GM21737 (cell line): Measurements from ENCODE around the gene ZNF277.

ENCODE experiments used
- ATAC-seq: cut with Tn5 transposase; IDR thresholded peaks from one replicate; pipeline ENCODE4 v1.9.1; 2021; ENCODE audit warnings: mild to moderate bottlenecking, moderate library complexity; ENCODE audit not compliant: unreplicated experiment

ZNF277 gene

GRCh38 chr7:112338786-112339185 lies 132.3 kb downstream of the ZNF277 start:
- no peak for ATAC-seq

GRCh38 chr7:112341464-112341863 lies 135.0 kb downstream of the ZNF277 start:
- ATAC-seq = no peak

GRCh38 chr7:112346381-112347060 lies 140.0 kb downstream of the ZNF277 start:
- no peak for ATAC-seq

DNA sequence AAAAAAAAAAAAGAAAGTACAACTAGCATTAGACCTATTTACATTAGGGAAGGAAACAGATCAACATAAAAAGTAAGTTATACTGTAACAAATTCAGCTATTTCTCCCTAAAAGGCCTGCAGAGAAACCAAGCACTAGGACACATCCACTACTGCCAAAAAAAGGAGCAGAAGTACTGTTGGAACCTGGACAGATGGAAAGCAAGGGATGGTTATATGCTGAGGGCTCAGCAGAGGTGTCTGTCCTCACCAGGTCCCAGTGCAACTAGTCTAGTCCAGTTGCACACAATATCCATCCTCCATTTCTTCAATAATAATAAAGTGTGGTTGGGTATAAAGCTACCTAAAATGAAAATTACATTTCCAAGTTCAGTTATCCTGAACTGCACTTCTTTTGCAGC lies 140.6 kb downstream of the ZNF277 start:
- ATAC-seq = no peak

DNA sequence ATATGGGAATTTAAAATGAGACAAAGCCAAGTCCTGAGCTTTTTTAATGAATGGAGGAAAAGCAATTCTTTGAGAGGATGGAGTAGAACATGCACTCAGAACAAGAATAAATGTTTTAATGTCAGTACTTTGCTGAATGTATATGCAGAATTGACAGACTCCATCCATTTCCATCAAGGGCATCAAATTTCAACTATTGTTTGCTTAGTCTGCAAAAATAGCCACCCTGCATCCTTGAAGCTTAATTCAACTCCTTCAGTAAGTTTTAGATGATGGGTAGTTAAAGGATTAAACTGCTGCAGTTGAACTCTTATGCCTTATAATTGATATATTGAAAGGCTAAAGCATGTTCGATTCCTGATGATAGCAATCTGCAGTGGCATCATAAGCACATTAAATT lies 144.1 kb downstream of the ZNF277 start:
- no peak for ATAC-seq

GRCh38 chr7:112356596-112356995 lies 150.1 kb downstream of the ZNF277 start:
- ATAC-seq = no peak

DNA sequence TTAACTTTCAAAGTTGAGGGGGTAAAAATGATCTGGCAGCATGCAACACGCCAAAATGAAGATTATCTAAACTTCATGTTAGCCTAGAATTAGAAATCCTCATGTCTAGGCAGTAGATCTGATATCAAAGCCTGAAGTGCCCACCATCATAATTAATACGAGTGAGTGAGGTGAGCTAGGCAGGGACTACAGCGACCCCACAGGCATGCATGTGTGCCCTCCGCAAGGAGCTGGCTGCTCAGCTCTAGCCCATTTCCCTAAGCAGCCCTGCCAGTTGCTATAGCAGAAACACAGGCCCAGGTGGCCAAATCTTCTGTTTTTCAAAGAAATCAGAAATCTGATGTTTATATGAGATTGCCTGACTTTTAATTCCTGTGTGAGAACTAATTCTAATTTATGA lies 150.6 kb downstream of the ZNF277 start:
- no peak for ATAC-seq

DNA sequence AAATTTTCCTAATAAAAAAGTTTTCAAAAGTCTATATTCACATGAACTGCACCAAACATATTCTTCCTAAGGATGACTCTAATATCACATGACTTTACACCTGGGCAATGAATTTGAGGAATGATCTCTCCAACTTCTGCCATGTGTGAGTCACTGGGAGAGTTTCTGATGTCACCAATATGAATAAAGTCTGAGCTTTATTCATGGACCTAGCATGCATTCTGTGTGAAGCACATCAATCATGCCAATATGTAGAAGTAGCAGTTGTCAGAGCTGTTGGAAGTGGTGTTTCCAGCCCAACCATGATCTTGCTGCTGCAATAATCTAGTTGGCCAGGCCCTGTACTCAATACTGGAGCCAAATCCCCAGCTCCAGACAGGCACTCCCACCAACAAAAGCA lies 152.0 kb downstream of the ZNF277 start:
- no peak for ATAC-seq

DNA sequence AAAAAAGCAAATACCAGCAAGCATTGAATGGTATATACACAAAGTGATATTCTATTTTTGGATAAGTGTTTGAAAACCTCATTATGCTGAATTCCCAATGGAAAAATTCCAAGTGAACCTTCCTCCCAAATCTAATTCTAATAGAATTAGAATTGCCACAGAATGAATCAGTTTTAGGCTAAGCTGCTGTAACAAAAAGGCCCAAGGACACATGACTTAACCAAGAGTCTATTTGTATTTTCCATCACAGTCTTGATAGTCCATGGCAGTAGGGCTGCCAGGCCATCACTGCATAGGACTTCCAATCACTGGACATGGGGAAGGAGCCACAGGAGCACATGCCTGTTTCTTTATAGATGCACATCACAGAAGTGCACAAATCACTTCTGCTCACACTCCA lies 152.6 kb downstream of the ZNF277 start:
- ATAC-seq = no peak

DNA sequence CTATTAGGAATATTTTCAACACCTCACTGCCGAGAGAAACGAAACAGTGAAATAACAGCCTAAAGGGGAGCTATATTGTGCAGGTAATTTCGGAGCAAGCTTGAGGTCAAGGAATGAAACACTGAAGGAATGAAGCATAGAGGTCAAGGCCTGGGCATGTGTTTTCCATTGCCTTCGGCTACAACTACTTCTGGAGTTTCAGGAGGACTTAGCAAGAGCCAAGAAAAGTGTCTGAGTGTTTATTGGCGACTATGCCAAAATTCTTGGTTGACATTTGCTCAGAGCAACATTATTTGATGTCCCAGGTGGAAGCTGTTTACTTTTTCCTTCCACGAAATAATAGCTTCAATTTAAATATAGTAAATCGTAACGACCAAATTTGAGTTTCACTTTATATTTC lies 154.2 kb downstream of the ZNF277 start:
- no peak for ATAC-seq

- no peak for ATAC-seq
Observed at GRCh38 chr7:112361154-112361553, 154.7 kb downstream of the ZNF277 start.

DNA sequence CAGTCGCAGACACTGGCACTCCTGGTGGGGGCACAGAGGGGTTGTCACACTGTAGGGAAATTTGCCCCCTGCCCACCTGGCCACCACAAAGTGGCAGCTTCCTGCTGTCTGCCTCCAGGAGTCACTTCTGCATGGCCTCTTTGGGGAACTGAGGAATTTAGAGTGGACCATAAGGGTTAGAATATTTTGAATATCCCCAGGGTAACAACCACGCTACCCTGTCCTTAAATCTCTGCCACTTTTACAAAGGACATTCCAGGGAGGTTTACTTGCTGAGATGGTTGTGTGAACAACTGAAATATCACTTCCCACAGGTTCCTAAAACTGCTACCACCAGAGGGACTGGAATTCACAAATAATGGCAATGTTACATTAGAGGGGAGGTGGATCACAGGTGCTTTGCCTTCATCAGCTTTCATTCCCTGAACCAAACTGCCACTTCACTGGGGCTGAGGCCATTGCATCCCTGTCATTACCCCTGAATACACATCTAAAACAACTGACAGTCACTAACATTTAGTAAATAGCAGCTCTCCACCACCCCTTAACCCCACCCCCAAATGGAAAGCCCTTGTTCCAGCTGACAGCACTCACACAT lies 155.7 kb downstream of the ZNF277 start:
- ATAC-seq = no peak

GRCh38 chr7:112362731-112363131 lies 156.2 kb downstream of the ZNF277 start:
- ATAC-seq = no peak

GRCh38 chr7:112364388-112364787 lies 157.9 kb downstream of the ZNF277 start:
- ATAC-seq = no peak

DNA sequence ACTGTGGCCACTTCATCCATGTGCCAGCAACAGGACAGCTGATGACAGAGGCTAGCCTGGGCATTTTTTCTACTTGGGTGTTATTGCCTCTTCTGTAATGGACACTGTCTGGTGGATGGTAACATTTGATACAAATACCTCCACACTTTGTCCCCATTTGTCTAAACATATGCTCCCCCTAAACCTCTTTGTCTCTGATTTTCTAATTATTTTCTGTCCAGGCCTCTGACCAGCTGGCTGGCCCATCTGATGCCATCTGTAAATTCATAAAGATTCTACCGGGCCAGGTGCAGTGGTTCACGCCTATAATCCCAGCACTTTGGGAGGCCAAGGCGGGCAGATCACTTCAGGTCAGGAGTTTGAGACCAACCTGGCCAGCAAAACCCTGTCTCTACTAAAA lies 159.1 kb downstream of the ZNF277 start:
- no peak for ATAC-seq

GRCh38 chr7:112366886-112367285 lies 160.4 kb downstream of the ZNF277 start:
- ATAC-seq = no peak

GRCh38 chr7:112370436-112370835 lies 163.9 kb downstream of the ZNF277 start:
- ATAC-seq = no peak

GRCh38 chr7:112371701-112372100 lies 165.2 kb downstream of the ZNF277 start:
- no peak for ATAC-seq

DNA sequence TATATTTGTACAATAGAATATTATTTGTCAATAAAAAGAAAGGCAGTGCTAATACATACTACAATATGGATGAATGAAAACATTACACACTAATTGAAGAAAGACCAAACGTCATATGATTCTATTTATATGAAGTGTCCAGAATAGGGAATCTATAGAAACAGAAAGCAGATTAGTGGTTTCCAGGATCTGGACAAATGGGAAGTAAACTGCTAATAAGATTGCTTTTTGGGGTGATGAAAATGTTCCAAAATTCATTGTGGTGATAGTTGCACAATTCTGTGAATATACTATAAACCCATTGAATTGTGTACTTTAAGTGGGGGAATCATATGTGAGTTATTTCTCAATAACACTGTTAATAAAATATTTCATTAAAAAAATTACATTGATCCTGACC lies 165.6 kb downstream of the ZNF277 start:
- no peak for ATAC-seq

DNA sequence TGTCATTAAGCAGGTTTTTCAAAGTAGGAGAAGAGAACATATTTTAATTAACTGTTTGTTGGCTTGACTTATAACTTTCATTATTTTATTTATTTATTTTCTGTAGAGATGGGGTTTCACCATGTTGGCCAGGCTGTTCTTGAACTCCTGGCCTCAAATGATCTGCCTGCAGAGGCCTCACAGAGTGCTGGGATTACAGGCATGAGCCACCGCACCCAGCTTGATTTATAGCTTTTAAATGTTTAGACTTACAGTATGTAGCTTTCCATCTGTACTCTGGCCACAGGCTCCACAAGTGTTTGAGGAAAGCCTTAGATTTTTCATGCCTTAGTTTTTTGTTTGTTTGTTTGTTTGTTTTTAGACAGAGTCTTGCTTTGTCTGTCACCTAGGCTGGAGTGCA lies 171.1 kb downstream of the ZNF277 start:
- no peak for ATAC-seq

DNA sequence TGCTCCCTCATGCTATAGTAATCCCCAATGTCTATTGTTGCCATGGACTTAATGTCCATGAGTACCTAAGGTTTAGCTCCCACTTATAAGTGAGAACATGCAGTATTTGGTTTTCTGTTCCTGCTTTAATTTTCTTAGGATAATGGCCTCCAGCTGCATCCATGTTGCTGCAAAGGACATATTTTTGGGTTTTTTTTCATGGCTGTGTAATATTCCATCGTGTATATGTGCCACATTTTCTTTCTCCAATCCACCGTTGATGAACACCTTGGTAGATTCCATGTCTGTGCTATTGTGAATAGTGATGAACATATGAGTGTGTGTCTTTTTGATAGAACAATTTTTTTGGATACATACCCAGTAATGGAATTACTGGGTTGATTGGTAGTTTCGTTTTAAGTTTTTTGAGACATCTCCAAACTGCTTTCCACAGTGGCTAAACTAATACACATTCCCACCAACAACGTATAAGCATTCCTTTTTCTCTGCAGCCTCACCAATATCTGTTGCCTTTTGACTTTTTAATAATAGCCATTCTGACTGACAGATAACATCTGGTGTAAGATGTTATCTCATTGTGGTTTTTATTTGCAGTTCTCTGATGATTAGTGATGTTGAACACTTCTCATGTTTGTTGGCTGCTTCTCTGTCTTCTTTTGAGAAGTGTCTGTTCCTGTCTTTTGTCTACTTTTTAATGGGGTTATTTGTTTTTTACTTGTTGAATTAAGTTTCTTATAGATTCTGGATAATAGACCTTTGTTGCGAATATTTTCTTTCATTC lies 175.0 kb downstream of the ZNF277 start:
- no peak for ATAC-seq
